AG04449 (cell line): ENCODE results near the gene CADM3.

ENCODE experiments used
- CTCF ChIA-PET: fragments of 350-600 bp; formaldehyde crosslinking; extraction: SDS; loops from one replicate; lab custom pipeline; 2021; ENCODE audit warnings: antibody characterized with exemption; lab: Yijun Ruan, JAX
- POLR2A ChIA-PET: fragments of 400-600, 350-600 bp; formaldehyde crosslinking; extraction: SDS; loops from one replicate; lab custom pipeline; 2020; ENCODE audit warnings: antibody characterized with exemption, inconsistent platforms; lab: Yijun Ruan, JAX
- DNase-seq: peaks from one replicate; pipeline ENCODE4 v3.0.0-alpha.2; 2010; ENCODE audit warnings: low read depth, low spot score
- H3K4me3 ChIP-seq: 2 replicates; pipeline ENCODE4 v1.5.1; 2011; ENCODE audit warnings: low read depth, mild to moderate bottlenecking, control low read depth, low read length
- TF ChIP-seq, protein P1 (sequence below): IDR thresholded peaks from one replicate; pipeline ENCODE4 v1.5.1; 2011; ENCODE audit warnings: mild to moderate bottlenecking, moderate library complexity, low read length, control low read depth, inconsistent platforms; ENCODE audit not compliant: insufficient read depth; ENCODE audit errors: missing control alignments

CADM3 gene

DNA sequence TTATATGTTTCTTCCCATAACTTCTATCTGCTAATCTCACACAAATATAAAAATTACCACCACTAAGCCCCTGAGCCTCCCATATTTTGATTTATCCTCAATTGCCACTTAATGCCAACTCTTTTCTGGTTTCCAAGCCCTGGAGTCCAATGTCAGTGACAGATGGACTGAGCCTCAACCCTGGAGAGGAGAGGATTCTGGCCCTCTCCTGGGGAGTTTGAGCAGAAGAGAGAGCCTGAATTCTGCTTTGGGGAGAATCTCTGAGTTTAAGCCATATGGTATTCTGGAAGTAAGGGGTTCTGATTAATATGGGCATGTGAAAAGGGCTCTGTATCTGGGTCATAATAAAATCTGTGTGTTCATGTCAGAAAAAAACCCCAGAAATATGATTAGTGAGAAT lies 8.5 kb downstream of the CADM3 start:
- H3K4me3 ChIP-seq: no peak overlapping the region
- no peak for DNase-seq
- TF ChIP-seq, protein P1, sequence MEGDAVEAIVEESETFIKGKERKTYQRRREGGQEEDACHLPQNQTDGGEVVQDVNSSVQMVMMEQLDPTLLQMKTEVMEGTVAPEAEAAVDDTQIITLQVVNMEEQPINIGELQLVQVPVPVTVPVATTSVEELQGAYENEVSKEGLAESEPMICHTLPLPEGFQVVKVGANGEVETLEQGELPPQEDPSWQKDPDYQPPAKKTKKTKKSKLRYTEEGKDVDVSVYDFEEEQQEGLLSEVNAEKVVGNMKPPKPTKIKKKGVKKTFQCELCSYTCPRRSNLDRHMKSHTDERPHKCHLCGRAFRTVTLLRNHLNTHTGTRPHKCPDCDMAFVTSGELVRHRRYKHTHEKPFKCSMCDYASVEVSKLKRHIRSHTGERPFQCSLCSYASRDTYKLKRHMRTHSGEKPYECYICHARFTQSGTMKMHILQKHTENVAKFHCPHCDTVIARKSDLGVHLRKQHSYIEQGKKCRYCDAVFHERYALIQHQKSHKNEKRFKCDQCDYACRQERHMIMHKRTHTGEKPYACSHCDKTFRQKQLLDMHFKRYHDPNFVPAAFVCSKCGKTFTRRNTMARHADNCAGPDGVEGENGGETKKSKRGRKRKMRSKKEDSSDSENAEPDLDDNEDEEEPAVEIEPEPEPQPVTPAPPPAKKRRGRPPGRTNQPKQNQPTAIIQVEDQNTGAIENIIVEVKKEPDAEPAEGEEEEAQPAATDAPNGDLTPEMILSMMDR: no peak
- ChIA-PET POLR2A (no interaction called here), CTCF (no interaction called here)

DNA sequence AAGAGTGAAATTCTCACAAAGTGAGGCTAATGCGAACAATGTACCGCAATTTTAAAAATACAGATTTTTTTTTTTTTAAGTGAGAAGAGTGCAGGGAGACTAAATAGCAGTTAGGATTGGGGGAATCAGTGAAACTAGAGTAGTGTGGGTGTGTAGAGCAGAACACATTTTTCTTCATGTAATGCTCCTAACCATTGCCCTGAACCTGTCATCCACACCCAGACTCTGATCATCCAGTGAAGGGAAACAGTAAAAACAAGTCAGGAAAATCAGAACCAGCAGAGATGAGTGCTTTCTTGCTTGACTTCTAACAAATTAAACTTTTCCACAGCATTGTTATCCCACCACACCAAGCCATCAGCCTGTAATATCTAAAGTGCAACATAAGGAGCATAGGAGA lies 9.1 kb downstream of the CADM3 start:
- H3K4me3 ChIP-seq: no peak overlapping the region
- CTCF ChIA-PET: no interaction called here
- no peak for DNase-seq
- POLR2A ChIA-PET: no interaction called here
- TF ChIP-seq, protein P1: no peak

DNA sequence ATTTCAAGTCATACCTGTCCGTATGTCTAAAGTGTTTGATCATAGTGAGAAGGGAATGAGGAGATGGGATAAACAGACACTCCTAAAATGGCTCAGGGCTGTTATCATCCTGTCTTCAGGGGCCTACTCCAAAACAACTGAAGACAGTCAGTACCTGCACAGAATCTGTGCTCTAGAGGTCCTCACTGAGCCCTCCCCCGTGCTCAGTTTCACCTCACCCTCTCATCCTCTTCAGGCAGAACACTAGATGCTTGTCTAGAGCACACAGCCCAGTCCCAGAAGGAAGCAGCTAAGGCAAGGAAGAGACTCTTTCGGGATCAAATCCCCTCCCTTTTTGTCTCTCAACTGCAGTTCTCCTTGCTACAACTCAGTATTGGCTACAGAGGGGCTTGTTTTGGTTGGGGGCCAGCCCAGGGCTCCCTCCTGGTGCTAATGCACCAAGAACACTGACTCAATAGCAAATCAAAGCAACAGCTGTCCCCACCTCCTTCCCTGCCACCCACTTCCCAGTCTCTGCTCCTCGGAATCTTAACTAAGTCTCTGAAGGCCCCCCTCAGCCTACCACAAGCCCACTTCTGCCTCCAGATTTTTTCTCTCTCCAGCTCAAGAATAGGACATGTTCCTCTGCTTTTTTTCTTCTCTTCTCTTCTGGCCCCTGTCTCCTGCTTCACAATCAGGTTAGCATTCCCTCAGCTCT lies 10.1 kb downstream of the CADM3 start:
- H3K4me3 ChIP-seq: no peak overlapping the region
- ChIA-PET POLR2A (no interaction called here), CTCF (no interaction called here)
- no peak for DNase-seq
- TF ChIP-seq, protein P1: no peak

DNA sequence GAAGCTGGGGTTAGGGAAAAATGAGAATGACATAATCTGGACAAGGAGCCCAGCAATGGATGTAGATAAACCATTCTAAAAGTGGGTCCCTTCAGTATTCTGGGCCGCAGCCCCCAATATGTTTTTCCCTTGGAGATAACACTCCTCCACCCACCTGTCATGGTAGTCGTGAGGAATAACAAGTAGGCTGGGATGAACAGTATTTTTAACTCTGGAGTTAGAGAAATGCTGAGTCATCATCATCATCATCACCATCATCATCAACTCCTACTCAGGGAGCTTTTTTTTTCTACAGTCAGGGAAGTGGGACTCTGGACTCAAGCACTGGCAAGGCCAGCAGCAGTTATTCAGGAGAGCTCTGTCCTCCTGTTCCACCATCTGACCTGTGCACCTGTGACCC lies 12.8 kb downstream of the CADM3 start:
- TF ChIP-seq, protein P1: no peak
- no peak overlapping the region for H3K4me3 ChIP-seq
- CTCF ChIA-PET: interaction anchor here (0.6 to 3.2 kb wide), 4 partner anchors 11 to 606 kb away, joined by 3 to 18 read pairs (median 5); no protein-coding TSS in a partner anchor
- POLR2A ChIA-PET: no interaction called here
- no peak for DNase-seq

DNA sequence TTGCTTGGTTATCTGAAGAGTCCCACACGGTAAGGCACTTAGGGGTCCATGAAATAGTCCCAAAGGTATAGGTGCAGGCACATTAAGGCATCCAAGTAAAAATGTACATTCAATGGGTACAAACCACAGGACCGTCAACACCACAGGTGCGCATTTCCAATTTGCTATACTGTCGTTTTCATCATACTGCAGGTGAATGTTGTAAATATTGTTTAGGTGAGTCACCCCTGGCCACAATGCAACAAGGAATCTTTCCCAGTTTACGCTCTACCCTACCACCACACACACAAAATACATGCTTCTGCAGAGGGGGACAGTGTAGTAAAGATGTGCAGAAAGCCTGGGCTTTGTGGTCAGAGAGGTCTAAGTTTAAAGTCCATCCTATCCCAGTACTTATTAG lies 13.7 kb downstream of the CADM3 start:
- DNase-seq: no peak
- ChIA-PET CTCF (interaction anchor here (3.2 kb wide), 1 partner anchor 10 kb away, joined by 18 read pairs; no protein-coding TSS in a partner anchor), POLR2A (no interaction called here)
- no peak overlapping the region for H3K4me3 ChIP-seq
- TF ChIP-seq, protein P1: no peak

DNA sequence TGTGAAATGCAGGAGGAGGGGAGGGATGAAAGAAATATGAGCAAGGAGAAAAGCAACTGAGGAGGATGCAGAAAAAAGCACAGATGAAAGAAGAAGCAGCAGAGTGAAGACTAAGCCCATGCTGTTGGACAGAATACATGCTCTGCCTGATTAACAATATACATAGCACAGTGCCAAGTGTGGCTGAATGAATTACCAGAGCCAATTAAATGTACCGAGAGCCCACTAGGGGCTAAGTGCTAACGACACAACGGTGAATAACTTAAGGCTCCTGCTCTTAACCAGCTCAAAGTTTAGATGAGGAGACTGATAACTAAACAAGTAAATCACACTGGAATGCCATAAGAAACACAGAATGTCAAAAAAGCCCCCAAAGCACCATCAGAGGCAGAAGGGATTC lies 15.6 kb downstream of the CADM3 start:
- ChIA-PET CTCF (interaction anchor here (3.3 kb wide), 1 partner anchor 11 kb away, joined by 20 read pairs; no protein-coding TSS in a partner anchor), POLR2A (no interaction called here)
- DNase-seq: no peak
- no peak overlapping the region for H3K4me3 ChIP-seq
- TF ChIP-seq, protein P1: no peak
